ENCODE results near the gene GNG3.

- no peak for TF ChIP-seq EP300 (IDR thresholded peaks at IDR 0.05; ENCODE audit: borderline replicate concordance)
- no peak for TF ChIP-seq CREB1 (IDR thresholded peaks at IDR 0.05; ENCODE audit: low read depth)
- no peak for TF ChIP-seq USF1 (IDR thresholded peaks at IDR 0.05)
- no peak for TF ChIP-seq CEBPB (IDR thresholded peaks at IDR 0.05)
- no peak for TF ChIP-seq MAX (IDR thresholded peaks at IDR 0.05)
- no peak for TF ChIP-seq TCF12 (IDR thresholded peaks at IDR 0.05; ENCODE audit: low read depth)
Observed at GRCh38 chr11:62708392-62708791, 916 bp downstream of the GNG3 start.
